GM19397 (cell line): ENCODE results near the gene GNG12.

Experiments
- ATAC-seq: cut with Tn5 transposase; IDR thresholded peaks from one replicate; pipeline ENCODE4 v1.9.1; 2021; ENCODE audit warnings: mild to moderate bottlenecking, moderate library complexity; ENCODE audit not compliant: unreplicated experiment

GNG12 gene

DNA sequence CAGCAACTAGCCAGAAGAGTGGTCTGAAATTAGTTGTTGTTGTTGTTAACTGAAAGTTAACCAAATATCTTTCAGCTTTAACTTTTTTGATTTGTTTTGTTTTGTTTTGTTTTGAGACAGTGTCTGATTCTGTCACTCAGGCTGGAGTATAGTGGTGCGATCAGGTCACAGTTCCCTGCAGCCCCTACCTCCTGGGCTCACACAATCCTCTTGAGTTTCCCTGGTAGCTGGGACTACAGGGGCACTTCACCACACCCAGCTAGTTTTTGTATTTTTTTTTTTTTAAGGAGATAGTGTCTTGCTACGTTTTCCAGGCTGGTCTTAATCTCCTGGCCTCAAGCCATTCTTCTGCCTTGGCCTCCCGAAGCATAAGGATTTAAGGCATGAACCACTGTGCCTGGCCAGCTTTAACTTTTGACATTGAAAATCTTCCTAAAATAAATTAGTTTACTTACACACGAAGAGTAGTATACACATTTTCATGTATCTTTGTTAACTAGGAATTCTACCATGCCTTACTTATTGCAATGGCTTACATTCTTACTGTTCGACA lies 45.0 kb downstream of the GNG12 start:
- ATAC-seq = no peak

DNA sequence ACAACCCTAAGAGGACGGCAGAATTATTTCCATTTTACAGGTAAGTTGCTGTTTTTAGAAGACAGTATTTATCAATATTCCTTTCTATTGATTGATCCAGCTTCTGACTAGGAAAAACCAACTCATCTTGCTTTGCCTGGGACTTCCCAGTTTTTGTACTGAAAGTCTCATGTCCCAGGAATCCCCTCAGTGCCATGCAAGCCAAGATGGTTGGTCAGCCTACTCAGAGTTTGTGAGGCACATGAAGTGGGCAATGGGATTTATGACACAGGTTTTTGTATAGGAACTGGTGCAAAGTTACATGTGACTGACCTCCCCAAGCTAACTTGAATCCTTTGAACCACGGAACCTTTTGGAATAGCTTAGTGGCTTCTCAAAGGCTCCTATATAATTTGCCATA lies 45.5 kb downstream of the GNG12 start:
- no peak for ATAC-seq

DNA sequence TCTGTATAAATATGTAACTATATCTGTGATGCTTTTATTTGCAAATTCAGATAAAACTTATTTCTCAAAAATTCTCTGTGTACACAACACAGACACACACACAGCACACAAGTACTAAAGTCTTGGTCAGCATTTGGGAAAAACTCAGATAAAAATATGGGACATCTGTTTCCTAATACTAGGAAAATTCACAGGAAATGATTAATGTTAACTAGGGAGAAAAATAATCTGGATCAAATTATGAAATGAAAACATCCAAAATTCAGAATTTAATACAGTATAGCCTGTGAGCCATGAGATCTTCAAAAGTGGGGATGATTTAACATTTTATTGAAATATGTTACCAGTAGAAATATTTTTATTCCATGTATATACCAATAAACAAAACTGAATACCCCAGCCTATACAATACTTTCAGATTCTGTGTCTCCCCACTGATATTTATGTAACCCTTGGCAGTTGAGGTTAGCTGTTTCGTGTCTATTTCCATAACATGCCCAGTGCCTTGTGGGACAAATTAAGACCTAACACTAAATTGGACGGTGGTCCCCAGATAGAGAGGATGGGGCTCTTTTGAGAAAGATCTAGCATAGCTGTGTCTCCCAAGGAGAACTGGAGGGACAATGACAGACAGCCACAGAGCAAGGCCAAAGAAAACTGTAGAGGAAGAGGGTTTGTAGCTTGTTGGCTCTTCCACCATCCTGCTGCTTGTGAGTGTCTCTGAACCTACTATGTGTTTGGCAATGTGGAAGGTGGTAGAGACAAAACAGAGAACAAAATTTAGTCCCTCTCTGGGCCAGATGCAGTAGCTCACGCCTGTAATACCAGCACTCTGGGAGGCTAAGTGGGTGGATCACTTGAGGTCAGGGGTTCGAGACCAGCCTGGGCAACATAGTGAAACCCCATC lies 47.2 kb downstream of the GNG12 start:
- ATAC-seq = no peak

DNA sequence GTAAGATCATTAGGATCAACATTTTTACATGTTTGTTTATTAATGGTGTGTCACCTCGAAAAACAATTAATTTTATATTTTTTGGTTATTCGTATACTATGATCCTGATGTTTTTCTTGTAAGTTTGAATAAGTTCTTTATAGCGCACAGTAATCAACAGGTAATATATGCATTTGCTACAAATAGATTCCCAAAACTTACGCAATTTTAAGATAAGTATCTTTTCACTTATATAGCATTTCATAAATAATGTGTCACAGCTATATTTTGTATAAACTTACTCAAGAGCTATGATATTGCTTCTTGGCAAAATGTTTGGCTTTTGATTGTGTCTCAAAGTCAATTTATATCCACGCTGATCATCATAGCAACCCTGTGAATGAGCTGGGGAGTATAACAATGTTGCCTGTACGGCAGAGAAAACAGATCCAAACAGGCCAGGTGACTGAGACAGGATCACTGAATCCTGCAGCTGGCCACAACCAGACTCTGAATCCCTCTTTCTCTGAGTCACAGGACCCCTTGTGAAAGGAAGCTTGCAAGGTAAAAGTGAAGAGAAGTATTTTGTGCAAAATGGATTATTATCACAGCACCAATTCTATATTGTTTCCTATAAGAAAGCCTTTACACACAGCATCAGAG lies 48.6 kb downstream of the GNG12 start:
- ATAC-seq = no peak

DNA sequence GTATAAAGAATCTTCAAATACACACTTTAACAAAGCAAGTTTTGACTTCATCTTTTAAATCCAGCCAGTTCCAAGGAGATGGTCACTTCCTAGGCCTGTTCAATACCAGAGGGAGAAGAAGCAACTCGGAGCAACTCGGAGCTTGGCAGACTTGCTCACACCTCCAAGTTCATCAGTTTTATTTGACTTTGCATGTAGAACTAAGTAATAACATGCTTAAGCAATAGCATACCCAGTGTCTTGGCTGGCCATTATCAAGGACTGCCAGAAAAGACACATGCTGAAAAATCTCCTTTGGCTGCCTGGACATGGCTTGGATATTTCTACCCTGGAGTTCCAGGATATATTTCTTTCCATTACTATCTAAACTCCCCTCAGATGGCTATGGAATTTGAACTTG lies 52.6 kb downstream of the GNG12 start:
- no peak for ATAC-seq

DNA sequence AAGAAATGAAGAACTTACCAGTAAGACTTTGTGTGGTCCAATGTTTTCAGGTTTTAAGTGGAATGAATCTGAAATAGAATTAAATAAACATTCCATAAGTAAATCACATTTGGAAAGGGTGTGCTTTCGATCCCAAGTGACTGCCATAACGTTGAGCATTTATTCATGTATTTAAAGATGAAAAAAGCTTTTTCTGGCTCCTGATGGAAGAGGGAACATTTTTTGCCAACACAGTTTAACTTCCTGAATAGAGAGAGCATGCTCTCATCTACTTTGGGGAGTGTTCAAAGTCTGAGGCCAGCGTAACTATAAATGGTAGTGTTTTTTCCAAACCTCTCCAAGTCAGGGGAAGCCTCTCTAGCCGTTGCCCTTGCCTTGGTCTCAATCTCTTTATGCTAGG lies 55.8 kb downstream of the GNG12 start:
- ATAC-seq = no peak

DNA sequence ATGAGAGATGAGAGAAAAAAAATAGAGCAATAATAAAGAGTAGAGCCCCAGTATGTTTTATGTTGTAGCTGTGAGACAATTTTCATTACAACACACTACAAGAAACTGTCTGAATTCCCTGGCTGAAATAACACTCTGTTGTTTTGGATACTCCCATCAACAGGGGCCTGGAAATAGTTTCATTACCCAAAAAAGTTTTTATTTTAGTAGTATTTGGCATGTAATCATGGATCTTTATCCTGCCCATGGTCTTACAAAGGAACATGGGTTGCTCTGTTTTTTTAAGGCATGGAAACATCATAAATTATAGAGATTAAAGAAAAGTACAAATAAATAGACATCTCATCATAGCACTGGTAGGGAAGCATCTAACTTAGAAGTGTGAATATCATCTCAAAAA lies 56.3 kb downstream of the GNG12 start:
- ATAC-seq = no peak

DNA sequence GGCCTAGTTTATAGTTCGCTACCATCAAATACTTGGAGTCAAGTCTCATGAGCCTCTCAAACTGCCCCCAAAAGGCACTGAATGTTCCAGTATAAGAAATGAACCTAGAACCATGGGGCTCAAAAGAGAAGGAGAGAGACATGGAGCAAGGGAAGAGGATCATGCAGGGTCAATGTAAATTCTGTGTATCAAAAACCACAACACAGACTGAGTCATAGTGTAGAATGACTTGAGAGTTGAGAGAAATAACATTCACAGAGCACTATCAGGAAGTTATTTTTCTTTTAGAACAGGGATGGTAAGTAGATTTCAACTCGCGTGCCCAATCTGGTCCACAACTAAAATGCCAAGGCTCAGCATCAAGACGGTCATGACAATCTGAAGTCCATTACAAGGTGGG lies 59.8 kb downstream of the GNG12 start:
- no peak for ATAC-seq

DNA sequence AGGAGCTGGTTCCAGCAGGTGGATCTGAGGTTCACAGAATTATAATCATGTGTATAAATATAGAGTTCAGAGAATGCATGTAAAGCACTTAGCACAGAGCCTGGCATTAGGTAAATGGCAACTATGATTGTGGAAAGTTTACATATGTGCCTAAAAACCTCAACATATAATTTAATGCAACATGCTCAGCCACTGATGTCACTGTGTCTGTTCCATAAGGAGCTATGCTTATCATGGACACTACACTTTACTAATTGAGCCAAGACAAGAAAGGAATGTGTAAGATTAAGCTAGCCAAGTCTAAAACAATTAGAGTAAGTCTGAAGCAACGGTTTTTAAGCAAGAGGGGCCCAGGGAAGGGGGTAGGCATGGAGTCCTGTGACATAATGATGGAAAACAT lies 61.5 kb downstream of the GNG12 start:
- no peak for ATAC-seq

DNA sequence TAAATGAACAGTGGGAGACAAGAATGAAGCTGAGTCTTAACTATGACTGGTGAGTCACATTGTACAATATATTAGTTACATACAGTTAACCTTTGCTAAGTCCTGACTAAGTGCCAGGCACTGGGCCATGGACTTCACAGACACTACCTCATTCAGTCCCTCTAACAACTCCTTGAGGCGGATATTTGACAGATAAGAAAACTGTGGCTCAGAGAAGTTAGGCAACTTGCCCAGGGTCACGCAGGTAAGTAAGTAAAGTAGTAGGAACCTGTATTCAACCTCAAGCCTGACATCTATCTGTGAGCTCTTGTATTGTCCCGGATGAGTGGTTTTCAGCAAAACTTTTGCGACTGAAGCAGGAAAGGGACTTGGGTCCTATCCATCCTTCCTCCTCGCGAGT lies 62.1 kb downstream of the GNG12 start:
- ATAC-seq = no peak

DNA sequence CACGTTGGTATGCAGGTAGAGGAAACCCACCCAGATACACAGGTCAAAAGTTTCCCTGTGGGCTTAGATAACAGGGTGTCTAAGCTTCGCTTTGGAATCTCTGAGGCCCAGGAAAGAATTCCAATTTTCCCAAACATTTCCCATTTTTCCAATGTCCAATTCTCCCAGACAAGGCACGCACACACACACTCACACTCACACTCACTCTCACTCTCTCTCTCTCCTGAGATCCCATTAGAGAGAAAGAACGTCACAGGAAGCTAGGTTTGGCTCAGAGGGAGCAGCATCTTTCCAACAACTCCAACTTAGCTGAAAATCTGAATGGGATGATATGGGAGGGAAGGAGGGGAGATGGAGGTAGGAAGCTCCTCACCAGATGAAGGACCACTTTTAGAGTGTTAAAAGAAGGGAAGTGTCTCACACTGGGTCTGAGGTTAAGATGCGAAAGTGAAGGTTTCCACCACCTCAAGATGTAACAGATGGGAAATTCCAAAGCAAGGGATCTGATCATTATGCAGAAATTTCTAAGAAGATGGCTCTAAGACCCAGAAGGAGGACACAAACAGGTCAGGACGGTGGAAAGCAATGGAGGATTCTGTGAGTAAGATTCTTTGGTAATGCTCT lies 63.5 kb downstream of the GNG12 start:
- ATAC-seq = no peak

DNA sequence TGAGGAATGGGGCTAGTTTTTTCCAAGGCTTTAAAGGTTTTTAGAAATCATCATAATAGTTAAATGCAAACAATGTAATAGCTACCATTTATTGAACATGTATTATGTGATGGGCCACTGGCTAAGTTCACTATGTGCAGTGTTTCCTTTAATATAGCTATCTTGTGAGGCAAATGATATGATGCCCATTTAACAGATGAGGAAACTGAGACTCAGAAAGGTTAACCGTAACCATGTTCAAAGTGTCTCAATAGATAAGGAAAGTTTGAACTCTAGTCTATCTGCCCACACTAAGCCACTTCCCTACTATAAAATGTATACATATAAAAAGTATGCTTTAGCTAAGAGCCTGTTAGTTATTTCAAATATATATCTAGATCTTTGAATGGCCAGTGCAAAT lies 64.8 kb downstream of the GNG12 start:
- ATAC-seq = no peak

DNA sequence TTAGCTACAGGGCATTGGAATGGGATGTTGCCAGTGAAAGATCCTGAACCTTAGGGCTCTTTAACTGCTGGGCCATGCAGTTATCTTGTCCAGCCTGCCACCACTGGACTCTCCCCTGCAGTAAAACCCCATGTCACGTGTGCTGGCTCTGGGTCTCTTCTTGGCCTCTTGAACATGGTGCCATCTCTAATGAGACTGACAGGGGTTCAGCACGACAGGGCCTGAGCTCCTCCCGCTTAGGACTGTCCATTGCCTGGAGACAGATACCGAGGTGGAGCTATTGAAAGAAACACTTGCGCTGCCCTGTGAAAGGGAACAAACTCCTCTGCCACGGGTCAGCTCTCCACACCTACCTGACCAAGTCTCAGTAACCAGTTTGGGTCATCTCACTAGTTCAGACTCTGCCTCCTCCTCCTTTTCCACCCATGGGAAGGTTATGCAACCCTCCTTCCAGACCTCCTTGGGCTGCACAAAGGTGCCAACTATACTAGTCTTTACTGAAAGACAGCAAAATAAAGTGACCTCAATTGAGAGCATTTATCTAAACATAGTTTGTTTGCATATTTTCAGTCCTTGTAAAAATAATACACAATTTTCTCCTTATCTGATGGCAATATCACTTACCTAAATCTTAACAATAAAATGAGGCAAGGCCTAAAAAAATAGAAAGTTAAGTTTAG lies 66.0 kb downstream of the GNG12 start:
- no peak for ATAC-seq

DNA sequence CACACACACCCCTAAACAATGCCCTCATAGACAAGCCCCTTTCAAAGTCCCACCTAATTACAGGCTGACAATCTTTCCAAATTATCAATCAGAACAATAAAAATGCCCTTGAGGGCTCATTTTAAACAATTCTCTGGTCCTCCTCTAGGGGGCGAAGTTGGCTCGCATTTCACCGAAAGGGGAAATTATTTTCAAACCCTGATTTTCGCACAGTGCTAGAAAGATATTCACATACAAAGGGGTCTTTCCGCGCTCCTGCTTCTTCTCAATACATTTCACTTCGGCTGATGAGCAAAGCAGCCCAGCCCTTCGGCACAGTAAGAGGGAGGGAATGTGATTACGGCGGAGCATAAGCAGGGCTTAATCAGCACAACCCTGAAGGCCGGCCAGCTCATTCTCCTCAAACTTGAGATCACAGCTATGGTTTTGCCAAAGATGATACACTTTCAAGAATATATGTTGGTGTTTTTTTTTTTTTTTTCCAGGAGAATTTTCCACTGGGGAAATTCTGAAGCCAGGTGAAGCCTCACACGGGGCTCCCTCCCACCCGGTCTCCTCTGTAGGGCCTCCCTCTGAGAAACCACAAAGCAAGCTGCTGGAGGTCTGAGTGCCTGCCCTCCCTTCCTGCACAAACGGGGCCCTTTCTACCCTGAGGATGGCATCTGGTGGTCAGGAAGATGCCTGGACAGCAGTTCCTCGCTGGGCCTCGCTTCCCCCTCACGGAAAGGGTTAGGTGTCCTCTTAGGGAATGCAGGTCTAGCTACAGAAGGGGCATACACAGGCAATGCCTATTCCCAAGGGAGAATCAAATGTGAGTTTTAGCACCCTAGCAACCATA lies 66.9 kb downstream of the GNG12 start:
- ATAC-seq = no peak

DNA sequence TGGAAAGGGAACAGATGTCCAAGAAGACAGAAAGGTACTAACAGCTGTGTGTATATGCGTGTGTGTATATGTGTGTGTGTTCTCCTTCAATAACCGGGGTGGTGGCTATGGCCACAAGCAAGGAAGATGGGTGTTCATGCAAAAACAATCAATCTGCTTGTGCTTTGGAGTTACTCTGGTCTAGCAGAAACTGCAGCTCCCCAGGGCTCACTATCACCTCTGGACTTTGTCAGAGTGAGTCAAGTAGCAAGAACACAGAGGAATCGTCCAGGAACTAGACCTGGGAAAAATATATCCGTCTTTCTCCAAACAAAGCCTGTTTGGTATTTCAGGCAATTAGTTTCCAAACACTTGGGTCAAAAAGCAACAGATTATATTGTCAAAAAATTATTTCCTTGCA lies 68.6 kb downstream of the GNG12 start:
- no peak for ATAC-seq

DNA sequence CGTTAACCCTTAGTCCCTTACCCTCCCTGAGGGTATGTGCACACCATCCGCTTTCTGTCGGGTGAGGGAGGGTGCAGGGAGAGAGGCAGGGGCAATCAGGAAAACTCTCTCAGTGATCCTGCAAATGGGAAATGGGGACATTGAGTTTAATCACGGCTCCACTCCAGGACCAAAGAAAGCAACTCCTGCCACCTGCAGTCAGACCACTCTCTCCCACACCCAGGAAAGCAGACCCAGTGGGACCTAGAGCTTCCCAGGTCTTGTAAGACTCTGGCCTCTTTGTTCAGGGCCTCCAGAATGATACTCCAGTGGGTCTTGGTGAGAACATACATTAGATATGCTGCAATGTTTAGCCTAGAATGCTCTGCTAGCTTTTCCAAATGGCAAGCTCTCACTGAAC lies 71.5 kb downstream of the GNG12 start:
- ATAC-seq = no peak

DNA sequence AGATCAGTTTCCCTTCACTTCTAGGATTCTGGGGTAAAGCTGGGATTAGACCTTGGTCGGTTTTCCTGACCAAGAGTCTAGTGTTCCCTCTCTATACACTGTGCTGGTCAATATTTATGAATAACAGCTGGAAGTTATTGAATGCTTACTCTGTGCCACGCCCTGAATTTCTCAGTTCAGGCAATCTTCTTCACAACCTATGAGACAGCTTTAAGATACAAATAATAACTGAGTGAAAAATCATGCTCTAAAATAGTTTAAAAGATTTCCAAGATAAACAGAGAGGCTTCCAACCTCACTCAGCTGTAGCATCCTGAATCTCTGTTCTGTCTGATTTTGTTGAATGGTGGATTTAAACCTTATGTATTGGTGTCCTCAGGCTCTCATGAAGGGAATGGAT lies 72.2 kb downstream of the GNG12 start:
- no peak for ATAC-seq

DNA sequence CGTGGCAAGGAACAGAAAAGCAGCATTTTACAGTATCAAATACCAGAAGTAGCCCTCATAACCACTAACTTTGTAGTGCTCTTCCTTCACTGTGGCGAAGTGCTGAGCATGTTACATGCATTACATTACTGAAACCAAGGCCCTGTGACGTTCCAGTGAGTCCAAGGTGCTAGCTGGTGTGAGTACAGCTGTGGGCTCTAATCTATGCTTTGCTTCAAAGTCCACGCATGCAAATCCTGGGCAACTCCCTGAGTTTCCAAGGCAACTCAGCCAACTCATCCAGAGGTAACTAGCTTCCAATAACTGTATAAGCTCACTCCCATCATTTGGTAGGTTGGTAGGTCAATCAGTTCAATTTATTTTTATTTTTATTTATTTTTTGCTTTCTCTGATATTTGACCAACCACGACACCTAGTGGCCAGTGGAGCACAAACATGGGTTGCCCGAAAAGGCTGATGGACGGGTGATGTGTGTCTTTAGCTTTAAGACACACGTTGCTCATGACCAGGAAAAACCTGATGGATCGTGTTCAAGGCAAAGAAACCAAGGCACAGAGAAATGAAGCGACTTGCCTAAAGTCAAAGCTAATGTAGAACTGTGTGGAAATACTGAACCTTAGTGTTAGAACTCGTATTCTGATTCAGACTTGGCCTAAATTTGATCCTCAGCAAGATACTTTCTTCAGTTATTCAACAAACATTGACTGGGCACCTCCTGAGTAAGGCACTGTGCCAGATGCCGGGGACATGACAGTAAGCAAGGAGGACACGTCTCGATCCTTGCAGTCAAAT lies 73.0 kb downstream of the GNG12 start:
- peak; percentile 99 for ATAC-seq

DNA sequence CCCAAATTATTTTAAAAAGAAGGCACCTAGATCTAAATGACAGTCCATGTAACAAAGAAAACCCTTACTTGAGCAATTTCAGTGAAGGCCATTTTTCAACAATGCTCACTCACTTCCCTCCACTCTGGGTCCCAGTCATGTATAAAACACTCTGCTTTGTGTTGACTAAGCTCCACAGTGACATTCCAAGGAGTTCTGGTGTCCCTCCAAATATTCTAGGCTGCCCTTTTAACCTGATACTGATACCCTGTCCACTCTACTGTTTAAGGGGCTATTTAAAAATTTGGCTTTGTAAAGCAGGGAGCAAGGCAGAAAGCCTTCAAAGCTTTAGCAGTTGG lies 73.6 kb downstream of the GNG12 start:
- peak; percentile 28 for ATAC-seq

DNA sequence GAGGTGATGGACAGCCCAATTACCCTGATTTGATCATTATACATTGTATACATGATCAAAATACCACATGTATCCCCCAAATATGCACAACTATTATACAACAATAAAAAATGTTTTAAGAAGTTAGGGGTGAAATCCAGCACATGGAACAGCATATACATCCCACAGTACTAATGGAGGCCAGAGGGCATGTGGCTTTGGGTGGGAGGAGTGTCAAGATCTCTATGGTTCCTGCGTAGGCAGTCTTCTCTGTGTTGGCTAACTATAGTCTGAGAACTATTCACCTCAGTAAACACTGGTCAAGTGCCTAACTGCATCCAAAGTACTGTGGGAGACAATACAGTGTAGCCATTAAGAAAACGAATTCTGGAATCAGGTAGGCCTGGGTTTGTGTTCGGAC lies 74.2 kb downstream of the GNG12 start:
- ATAC-seq = no peak
